HCT116 (cell line): ENCODE data around the gene TMEM135. TPM values are rescaled to one million over a fixed set of nuclear protein-coding genes. Genes with fewer than 3 reads are reported as not detected.

Experiments used
- ATAC-seq: fragments of 200-7000 bp; cut with Tn5 transposase; 2 replicates; pipeline ENCODE4 v1.9.1; 2020; ENCODE audit warnings: mild to moderate bottlenecking, moderate library complexity
- BruUV-seq: library from RNA; stranded (reverse); fragments of 400-500 nt; replicated peaks from 2 replicates; lab custom pipeline; 2021; lab: Mats Ljungman, UMichigan
- CTCF ChIA-PET: fragments of 300-600 bp; sonication (Branson Sonifier 250); formaldehyde crosslinking; loops from one replicate; lab custom pipeline; 2021; ENCODE audit warnings: antibody characterized with exemption; lab: Charles Lee
- POLR2A ChIA-PET: fragments of 300-600, 350-600 bp; sonication (Branson Sonifier 250); formaldehyde crosslinking; loops from one replicate; lab custom pipeline; 2021; ENCODE audit warnings: antibody characterized with exemption; lab: Charles Lee
- RAD21 ChIA-PET, 2 experiments: fragments of 300-600 bp; sonication (Branson Sonifier 250); formaldehyde crosslinking; loops; one replicate each; lab custom pipeline; 2023; ENCODE audit warnings: low total read pairs in 2 of 2; ENCODE audit not compliant: uncharacterized antibody in 2 of 2, unreplicated experiment in 2 of 2, low non-redundant PET in 1 of 2; lab: Charles Lee
- DNase-seq: peaks from one replicate; pipeline ENCODE4 v3.0.0-alpha.2; 2010; ENCODE audit warnings: low read depth, low spot score
- H2AFZ ChIP-seq: fragments of 200-600 bp; shearing (Covaris generic), sonication (generic); 2 replicates; pipeline ENCODE4 v1.6.1; 2017; ENCODE audit warnings: low read depth, mixed run types, mixed read lengths, antibody characterized with exemption, low read length; ENCODE audit not compliant: poor library complexity, severe bottlenecking
- H3K27ac ChIP-seq: 2 replicates; pipeline ENCODE4 v1.5.1; 2012; ENCODE audit warnings: low read depth, low read length
- H3K27me3 ChIP-seq: fragments of 200-600 bp; sonication (generic); 2 replicates; pipeline ENCODE4 v1.6.1; 2016; ENCODE audit warnings: mixed run types, low read length, mixed read lengths; ENCODE audit not compliant: insufficient read depth
- H3K36me3 ChIP-seq, 2 experiments: fragments of 200-500 bp in 1 of 2; fragments of 200-600 bp in 1 of 2; sonication (Bioruptor generic) in 1 of 2; sonication (generic) in 1 of 2; 2 replicates each; pipeline versions ENCODE4 v1.5.1 to v1.6.1; 2014 to 2016; ENCODE audit warnings: low read length in 2 of 2, inconsistent platforms in 1 of 2, mixed read lengths in 1 of 2, mixed run types in 1 of 2; ENCODE audit not compliant: insufficient read depth in 2 of 2, control insufficient read depth in 1 of 2
- H3K4me1 ChIP-seq, 2 experiments: fragments of 200-600 bp in 1 of 2; sonication (generic) in 1 of 2; 2 replicates each; pipeline versions ENCODE4 v1.5.1 to v1.6.1; 2012 to 2017; ENCODE audit warnings: low read length in 2 of 2, inconsistent platforms in 1 of 2, mild to moderate bottlenecking in 1 of 2, mixed read lengths in 1 of 2, mixed run types in 1 of 2, moderate library complexity in 1 of 2; ENCODE audit not compliant: insufficient read depth in 2 of 2, control insufficient read depth in 1 of 2
- H3K4me2 ChIP-seq: fragments of 200-600 bp; sonication (generic); 2 replicates; pipeline ENCODE4 v1.6.1; 2017; ENCODE audit warnings: mixed run types, low read length, mixed read lengths
- H3K4me3 ChIP-seq, 2 experiments: fragments of 200-600 bp in 1 of 2; sonication (generic) in 1 of 2; replicated peaks in 1 of 2; 2 replicates each; pipeline ENCODE4 v1.5.1; 2011 to 2016; ENCODE audit warnings: low read length in 2 of 2, control low read depth in 1 of 2, low read depth in 1 of 2, mild to moderate bottlenecking in 1 of 2, mixed read lengths in 1 of 2, mixed run types in 1 of 2
- H3K79me2 ChIP-seq: fragments of 200-600 bp; sonication (generic); 2 replicates; pipeline ENCODE4 v1.6.1; 2017; ENCODE audit warnings: mild to moderate bottlenecking, mixed run types, low read length, moderate library complexity, mixed read lengths; ENCODE audit not compliant: insufficient read depth
- H3K9ac ChIP-seq: fragments of 200-600 bp; sonication (generic); 2 replicates; pipeline ENCODE4 v1.6.1; 2016; ENCODE audit warnings: low read length, mixed read lengths
- H3K9me2 ChIP-seq: fragments of 200-600 bp; sonication (generic), shearing (Covaris generic); 2 replicates; pipeline ENCODE4 v1.6.1; 2017; ENCODE audit warnings: mixed run types, mild to moderate bottlenecking, moderate library complexity; ENCODE audit not compliant: insufficient read depth
- H3K9me3 ChIP-seq, 2 experiments: fragments of 200-500 bp in 1 of 2; fragments of 200-600 bp in 1 of 2; sonication (Bioruptor generic) in 1 of 2; sonication (generic) in 1 of 2; 2 replicates each; pipeline ENCODE4 v1.6.1; 2014 to 2017; ENCODE audit warnings: low read length in 2 of 2, mixed read lengths in 2 of 2, inconsistent platforms in 1 of 2, low read depth in 1 of 2, mild to moderate bottlenecking in 1 of 2, mixed run types in 1 of 2, moderate library complexity in 1 of 2; ENCODE audit not compliant: control insufficient read depth in 1 of 2, insufficient read depth in 1 of 2
- H4K20me1 ChIP-seq: fragments of 200-600 bp; sonication (generic), shearing (Covaris generic); 2 replicates; pipeline ENCODE4 v1.6.1; 2017; ENCODE audit warnings: mixed run types, mild to moderate bottlenecking, moderate library complexity; ENCODE audit not compliant: insufficient read depth
- ATF3 ChIP-seq: IDR thresholded peaks from 2 replicates; pipeline ENCODE4 v1.6.1; 2012
- CBX3 ChIP-seq: IDR thresholded peaks from 2 replicates; pipeline ENCODE4 v1.6.1; 2012; ENCODE audit warnings: low read depth
- CEBPB ChIP-seq: IDR thresholded peaks from 2 replicates; pipeline ENCODE4 v1.6.1; 2012; ENCODE audit warnings: low read depth
- EGR1 ChIP-seq: IDR thresholded peaks from 2 replicates; pipeline ENCODE4 v1.6.1; 2012; ENCODE audit warnings: low read depth
- EZH2 ChIP-seq: fragments of 200-600 bp; sonication (generic); IDR thresholded peaks from 2 replicates; pipeline ENCODE4 v1.6.1; 2017; ENCODE audit warnings: antibody characterized with exemption, mixed run types
- EZH2phosphoT487 ChIP-seq: fragments of 200-600 bp; IDR thresholded peaks from 2 replicates; pipeline ENCODE4 v1.6.1; 2018; ENCODE audit warnings: antibody characterized with exemption, borderline replicate concordance
- FOSL1 ChIP-seq: IDR thresholded peaks from 2 replicates; pipeline ENCODE4 v1.6.1; 2012; ENCODE audit warnings: low read depth
- POLR2A ChIP-seq: IDR thresholded peaks from 2 replicates; pipeline ENCODE4 v1.7.0; 2011; ENCODE audit warnings: borderline replicate concordance; ENCODE audit not compliant: insufficient read depth, insufficient read length; ENCODE audit errors: extremely low read depth
- POLR2AphosphoS5 ChIP-seq: IDR thresholded peaks from 2 replicates; pipeline ENCODE4 v1.6.1; 2011; ENCODE audit warnings: mild to moderate bottlenecking, low read depth, low read length, moderate library complexity
- RAD21 ChIP-seq: IDR thresholded peaks from 2 replicates; pipeline ENCODE4 v1.6.1; 2012; ENCODE audit warnings: low read depth, mild to moderate bottlenecking
- REST ChIP-seq: IDR thresholded peaks from 2 replicates; pipeline ENCODE4 v1.6.1; 2012; ENCODE audit warnings: low read depth
- SIN3A ChIP-seq: IDR thresholded peaks from 2 replicates; pipeline ENCODE4 v1.6.1; 2012; ENCODE audit warnings: low read depth
- SP1 ChIP-seq: IDR thresholded peaks from 2 replicates; pipeline ENCODE4 v1.6.1; 2012; ENCODE audit warnings: low read depth
- SRF ChIP-seq: IDR thresholded peaks from 2 replicates; pipeline ENCODE4 v1.6.1; 2012; ENCODE audit warnings: low read depth
- TCF7L2 ChIP-seq: IDR thresholded peaks from 2 replicates; pipeline ENCODE4 v1.7.0; 2011; ENCODE audit warnings: borderline replicate concordance, inconsistent platforms; ENCODE audit not compliant: insufficient read depth, insufficient read length; ENCODE audit errors: extremely low read depth
- ZBTB33 ChIP-seq: IDR thresholded peaks from 2 replicates; pipeline ENCODE4 v1.6.1; 2011; ENCODE audit warnings: mild to moderate bottlenecking, low read length, moderate library complexity; ENCODE audit not compliant: insufficient replicate concordance; ENCODE audit errors: extremely low read depth
- ZFX ChIP-seq: fragments of 450-650 bp; IDR thresholded peaks from 2 replicates; pipeline ENCODE4 v1.6.1; 2017
- intact Hi-C: fragments of 100-400 bp; cut with micrococcal nuclease; formaldehyde crosslinking; loops from 2 replicates; pipeline ENCODE4 v1.10.0; 2022
- total RNA-seq: library from RNA; stranded (reverse); gene quantifications from one replicate; pipeline ENCODE4 v1.2.1, GENCODE V29; 2021; ENCODE audit not compliant: unreplicated experiment

Gene TMEM135
- total RNA-seq, 1 experiment from 2014 or later: 50.6 TPM

GRCh38 chr11:87359401-87359800 is 321.7 kb downstream of the TMEM135 start:
- Histone ChIP-seq H3K27me3 (no peaks in the 10 kb centered on the region), H3K36me3 (no peaks in the 10 kb centered on the region), H3K4me1 (no peaks in the 10 kb centered on the region), H2AFZ (no peak overlapping the region), H3K4me2 (no peak overlapping the region), H3K4me3 (no peak overlapping the region), H3K9me2 (no peaks in the 10 kb centered on the region), H3K27ac (no peak overlapping the region), H3K9me3 (no peaks in the 10 kb centered on the region), H3K79me2 (no peaks in the 10 kb centered on the region), H4K20me1 (no peaks in the 10 kb centered on the region), H3K9ac (no peak overlapping the region)
- ChIA-PET CTCF (no interaction called here), POLR2A (no interaction called here), RAD21 (no interaction called here)
- BruUV-seq: no TSS peak
- no peak for ATAC-seq
- intact Hi-C loops: loop anchor here (10.0 kb wide), 1 partner anchor 365 kb away; no protein-coding TSS in a partner anchor
- TF ChIP-seq FOSL1 (no peak), REST (no peak), EZH2phosphoT487 (no peak), EZH2 (no peak), EGR1 (no peak), ZFX (no peak), SP1 (no peak), TCF7L2 (no peak), SIN3A (no peak), POLR2A (no peak), ATF3 (no peak), CEBPB (no peak), RAD21 (no peak), CBX3 (no peak), SRF (no peak), ZBTB33 (no peak), POLR2AphosphoS5 (no peak)
- DNase-seq: no peak
